DMS79 (cell line): ENCODE data around the gene FAM107A.

ENCODE experiments used
- DNase-seq: peaks from one replicate; lab custom pipeline; 2025; lab: John Stamatoyannopoulos, UW

Gene FAM107A, protein sequence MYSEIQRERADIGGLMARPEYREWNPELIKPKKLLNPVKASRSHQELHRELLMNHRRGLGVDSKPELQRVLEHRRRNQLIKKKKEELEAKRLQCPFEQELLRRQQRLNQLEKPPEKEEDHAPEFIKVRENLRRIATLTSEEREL

DNA sequence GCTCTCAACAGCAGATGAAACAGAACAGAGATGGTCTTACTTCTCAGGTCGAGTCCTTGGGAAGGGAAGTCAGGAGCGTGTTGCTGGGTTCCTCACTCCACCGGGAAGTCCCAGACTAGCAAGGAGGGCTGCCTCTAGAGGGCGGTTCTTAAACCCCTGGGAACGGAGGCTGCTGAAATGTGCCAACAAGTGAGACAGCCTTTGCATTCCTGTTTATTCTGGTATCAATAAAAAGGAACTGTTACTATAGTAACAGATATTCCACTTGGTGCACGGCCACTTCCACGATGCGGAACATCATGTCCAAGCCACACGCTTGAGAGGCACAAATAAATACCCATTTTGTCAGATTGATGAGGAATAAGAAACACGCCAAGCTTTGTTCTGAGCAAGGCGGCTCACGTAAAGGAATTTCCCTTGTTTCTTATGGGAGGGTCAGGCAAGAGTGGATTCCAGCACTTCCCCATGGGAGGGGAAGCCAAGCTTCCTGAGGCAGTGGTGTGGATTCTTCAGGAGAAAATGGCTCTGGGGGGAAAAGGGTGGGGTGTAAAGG is at the start of gene FAM107A:
Gene FAM107A (minus strand): TSS at position 123 of the 553 bp plus-strand sequence. CDS start 7,531 bp downstream, outside the sequence.
- DNase-seq: no peak

- no peak for DNase-seq
These were observed 48.1 kb upstream of the FAM107A start for GRCh38 chr3:58625196-58625824.

- no peak for DNase-seq
These were observed 47.4 kb upstream of the FAM107A start for GRCh38 chr3:58624550-58624949.

- no peak for DNase-seq
These were observed 46.8 kb upstream of the FAM107A start for GRCh38 chr3:58623961-58624360.

DNA sequence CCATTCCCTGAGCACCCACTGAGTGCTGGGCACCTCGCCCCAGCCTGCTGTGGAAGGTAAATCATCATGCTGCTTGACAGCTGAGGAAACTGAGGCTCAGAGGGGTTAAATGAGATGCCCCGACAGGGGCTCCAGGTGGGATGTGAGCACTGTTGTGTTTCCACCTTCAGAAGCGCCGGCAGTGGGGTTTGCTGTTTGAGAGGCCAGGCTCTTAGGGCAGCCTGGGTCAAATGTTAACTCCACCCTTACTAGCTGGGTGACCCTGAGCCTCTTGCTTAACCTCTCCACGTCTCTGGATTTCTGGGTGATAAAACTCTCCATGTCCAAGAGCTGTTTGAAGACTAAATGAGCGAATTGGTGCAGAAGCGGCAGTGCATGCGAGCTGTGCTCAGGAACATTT is 46.3 kb upstream of the FAM107A start:
- DNase-seq: no peak

GRCh38 chr3:58622892-58623291 is 45.7 kb upstream of the FAM107A start:
- DNase-seq: no peak

DNA sequence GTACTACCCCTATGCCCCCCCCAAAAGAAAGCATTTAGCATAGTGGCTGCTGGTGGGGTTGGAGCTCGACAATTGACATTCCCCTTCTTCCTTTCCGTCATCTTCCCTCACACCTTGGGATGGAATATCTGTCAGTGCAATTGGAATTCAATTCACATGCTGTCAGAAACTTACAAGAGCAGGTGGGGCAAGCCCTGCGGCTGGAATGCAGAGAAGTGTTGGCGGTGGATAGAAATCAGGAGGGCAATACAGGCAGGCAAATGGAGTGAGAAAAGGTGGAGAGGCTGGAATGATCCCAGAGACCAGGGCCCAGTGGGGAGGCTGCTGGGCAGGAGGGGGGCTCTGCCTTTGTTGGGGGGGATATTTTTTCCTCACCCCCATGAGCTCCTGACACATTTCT is 45.2 kb upstream of the FAM107A start:
- DNase-seq: no peak

GRCh38 chr3:58621086-58621830 is 44.1 kb upstream of the FAM107A start:
- no peak for DNase-seq

GRCh38 chr3:58620421-58620820 is 43.2 kb upstream of the FAM107A start:
- DNase-seq: no peak

DNA sequence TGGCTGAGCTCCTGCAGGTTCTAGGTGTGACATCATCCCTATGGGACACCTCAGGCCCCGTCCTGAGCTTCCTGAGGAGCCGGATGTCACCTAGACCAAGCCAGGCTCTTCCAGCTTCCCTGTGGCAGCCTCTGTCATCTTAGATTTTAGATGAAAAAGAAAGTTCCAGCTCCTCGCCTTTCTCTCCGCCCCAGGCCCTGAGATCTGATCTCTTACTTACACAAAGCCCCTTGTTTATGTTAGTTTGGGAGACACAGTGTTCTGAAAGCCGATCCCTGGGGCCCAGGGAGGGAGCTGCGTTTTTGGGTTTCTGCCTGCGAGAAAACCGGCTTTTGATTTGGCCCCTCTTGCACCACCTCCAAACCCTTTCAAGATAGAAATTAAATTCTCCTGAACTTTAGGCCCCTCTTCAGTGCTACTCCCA is 40.2 kb upstream of the FAM107A start:
- no peak for DNase-seq

- DNase-seq: no peak
These were observed 36.3 kb upstream of the FAM107A start for GRCh38 chr3:58613236-58614132.

DNA sequence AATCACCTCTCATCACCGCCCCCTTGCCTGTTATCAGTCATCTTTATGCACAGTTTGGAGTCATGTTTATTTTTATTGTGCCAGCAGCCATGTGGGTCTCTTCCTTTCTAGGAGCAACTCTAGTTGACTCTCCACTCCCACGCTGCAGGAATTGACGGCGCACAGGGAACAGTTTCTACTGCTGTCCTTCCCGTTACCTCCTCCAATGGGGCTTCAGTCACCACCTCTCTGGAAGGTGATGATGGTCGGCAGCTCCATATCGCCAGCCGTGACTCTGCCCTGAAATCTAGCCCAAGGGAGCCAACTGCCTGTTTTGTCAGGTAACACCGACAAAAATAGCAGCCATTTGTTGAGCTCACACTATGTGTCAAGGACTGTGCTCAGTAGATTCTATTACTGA is 35.6 kb upstream of the FAM107A start:
- no peak for DNase-seq

DNA sequence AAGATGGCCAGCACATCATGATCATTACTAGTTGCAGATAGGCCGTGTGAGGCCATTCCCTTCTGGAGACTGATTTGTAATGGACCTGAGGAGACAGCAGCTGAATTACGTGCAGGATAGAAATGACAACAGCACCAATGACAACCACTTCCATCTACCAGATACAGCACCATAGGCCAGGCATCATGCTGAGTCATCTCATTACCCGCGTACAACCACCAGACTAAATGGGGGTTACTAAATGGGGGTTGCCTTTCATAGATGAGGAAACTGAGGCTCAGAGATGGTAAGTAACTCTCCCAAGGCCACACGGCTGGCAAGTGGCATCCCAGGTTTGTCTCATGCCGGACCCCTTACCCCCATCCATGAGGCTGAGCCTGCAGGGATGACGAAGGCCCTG is 32.8 kb upstream of the FAM107A start:
- DNase-seq: no peak

- peak; percentile 73 for DNase-seq
These were observed 31.5 kb upstream of the FAM107A start for GRCh38 chr3:58608648-58609047.

GRCh38 chr3:58607816-58608215 is 30.6 kb upstream of the FAM107A start:
- DNase-seq: no peak

- DNase-seq: no peak
These were observed 29.5 kb upstream of the FAM107A start for GRCh38 chr3:58606693-58607092.

DNA sequence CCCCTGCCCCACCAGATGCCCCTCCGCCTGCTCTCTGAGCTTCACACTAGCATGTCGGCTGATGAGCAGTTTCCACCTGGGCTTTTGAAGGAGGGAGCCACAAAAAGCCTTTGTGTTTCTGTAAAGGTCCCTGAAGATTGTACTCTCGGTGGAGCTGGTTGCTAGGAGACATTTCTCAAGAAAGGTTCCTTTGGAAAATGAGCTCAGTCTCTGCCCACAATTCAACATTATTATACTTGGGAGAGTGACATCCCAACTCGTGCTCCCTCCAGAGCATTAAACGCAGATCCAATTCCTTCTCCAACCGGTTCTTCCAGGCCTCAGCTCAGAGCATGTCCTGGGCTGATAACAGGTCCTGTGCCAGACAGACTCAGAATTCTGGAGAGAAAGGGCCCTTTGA is 26.8 kb upstream of the FAM107A start:
- peak; percentile 53 for DNase-seq

GRCh38 chr3:58603606-58604005 is 26.4 kb upstream of the FAM107A start:
- no peak for DNase-seq

- no peak for DNase-seq
These were observed 20.6 kb upstream of the FAM107A start for GRCh38 chr3:58597770-58598310.

GRCh38 chr3:58596834-58597518 is 19.8 kb upstream of the FAM107A start:
- no peak for DNase-seq

DNA sequence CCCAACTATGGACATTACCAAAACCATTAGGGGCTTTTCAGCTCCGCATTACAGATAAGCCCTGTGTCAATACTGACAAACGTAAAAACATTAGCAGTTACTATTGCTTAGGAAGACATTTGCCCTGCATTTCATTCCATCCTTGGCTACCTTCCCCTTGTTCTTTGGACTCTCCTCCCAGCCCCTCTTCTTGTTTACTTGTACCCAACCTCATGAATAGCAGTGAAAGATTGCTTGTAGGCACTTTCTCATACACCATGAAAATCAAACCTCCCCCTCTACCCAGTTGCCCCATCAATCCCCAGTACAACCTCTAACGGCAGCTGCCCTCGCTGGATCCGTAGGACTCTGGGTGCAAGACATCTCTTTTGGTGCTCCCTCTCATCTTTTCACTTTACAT is 16.9 kb upstream of the FAM107A start:
- no peak for DNase-seq
